SK-N-SH (cell line): Measurements from ENCODE around the gene CACNA1G.

Source experiments
- CHD2 ChIP-seq: fragments of 150-350 bp; IDR thresholded peaks from 2 replicates; pipeline ENCODE4 v1.6.1; 2018; ENCODE audit warnings: low read length; ENCODE audit not compliant: partially characterized antibody
- CTCF ChIP-seq: fragments of 200-600 bp; sonication (generic); IDR thresholded peaks from 2 replicates; pipeline ENCODE4 v1.6.1; 2017; ENCODE audit warnings: antibody characterized with exemption, mild to moderate bottlenecking, moderate library complexity
- EP300 ChIP-seq, 2 experiments: IDR thresholded peaks; 2 replicates each; pipeline versions ENCODE4 v1.4.0 to v1.6.1; 2012; ENCODE audit warnings: borderline replicate concordance in 1 of 2, low read depth in 1 of 2, low read length in 1 of 2
- SMC3 ChIP-seq: IDR thresholded peaks from 2 replicates; pipeline ENCODE4 v1.6.1; 2012; ENCODE audit warnings: low read depth, low read length, improper control_type of control experiment
- TAF1 ChIP-seq: IDR thresholded peaks from 2 replicates; pipeline ENCODE4 v1.6.1; 2012; ENCODE audit warnings: low read depth, mild to moderate bottlenecking, low read length, moderate library complexity, borderline replicate concordance

GRCh38 chr17:50609380-50610074, 49.0 kb downstream of the CACNA1G start:
- TF ChIP-seq EP300 (IDR thresholded peaks at IDR 0.05; ENCODE audit: borderline replicate concordance in 1 of 2, low read depth in 1 of 2, low read length in 1 of 2) (no peak), CHD2 (no peak), CTCF (no peak), TAF1 (no peak), SMC3 (no peak)
